GM12801 (cell line): ENCODE results near the gene ARHGEF26.

Experiments used
- CTCF ChIP-seq: IDR thresholded peaks from one replicate; pipeline ENCODE4 v1.5.1; 2011; ENCODE audit warnings: control low read depth; ENCODE audit not compliant: insufficient read length; ENCODE audit errors: extremely low read depth

The ARHGEF26 gene

DNA sequence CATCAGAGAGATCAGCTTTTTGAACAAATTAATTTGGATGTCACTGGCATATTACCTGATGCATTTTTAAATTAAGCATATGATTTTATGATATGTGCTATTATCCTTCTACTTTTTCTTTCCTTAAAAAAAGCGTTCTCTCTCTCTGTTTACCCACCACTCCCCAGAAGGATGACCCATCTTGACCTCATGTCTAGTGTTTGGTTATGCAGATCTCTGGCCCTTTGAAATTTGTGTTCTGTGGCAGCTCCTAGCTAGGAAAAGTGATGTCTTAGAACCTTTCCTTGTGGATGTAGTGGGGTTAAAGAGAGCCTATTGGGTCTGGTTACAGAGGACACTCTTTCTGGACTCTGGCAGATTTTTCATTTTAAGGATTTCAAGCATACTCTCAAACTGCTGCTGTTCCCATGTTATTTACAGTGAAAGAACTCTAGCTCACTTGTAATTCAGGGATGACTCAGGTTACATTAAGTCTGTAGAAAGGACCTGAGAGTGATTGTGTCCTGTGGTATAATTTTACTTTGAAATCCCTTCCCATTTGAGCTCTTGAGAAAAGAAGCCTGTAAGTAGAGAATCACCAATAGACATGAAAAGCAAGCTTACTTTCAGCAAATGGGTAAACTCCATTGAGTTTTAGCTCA lies 23.8 kb downstream of the ARHGEF26 start:
- TF ChIP-seq CTCF = no peak

DNA sequence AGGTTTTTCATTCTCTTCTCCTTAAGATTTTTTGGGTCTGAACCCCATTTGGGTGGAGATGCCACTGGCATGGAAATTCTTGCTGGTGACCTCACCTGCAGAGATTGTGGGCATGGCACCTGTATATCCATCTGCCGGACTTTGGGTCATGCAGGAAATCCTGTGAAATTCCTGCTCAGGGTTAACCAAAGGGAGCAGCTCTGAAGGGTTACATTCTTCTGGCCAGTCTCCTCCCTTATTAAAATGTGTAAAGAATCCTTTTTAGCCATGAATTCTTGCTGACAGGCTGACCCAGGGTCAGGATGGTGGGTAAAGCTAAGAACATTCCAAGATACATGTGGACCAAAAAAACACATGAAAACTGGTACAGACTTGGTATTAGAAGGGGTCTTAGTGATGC lies 27.4 kb downstream of the ARHGEF26 start:
- TF ChIP-seq CTCF = no peak

DNA sequence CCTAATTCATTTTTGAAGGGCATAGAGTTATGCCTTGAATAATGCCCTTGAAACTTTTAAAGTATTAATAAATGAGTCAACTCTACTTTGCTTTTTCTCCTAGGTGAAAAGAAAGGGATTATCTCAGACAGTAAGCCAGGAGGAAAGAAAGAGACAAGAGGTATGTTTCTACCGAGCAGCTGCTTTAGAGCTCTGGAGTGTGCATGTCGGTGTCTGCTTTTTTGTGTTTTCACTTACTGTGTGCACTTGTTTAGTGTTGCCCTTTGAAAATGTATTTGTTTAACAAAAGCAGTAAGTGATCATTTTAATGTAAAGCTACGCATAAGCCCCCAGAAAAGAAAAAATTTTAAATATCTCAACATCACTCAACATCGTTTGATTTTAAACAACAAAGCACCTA lies 28.1 kb downstream of the ARHGEF26 start:
- TF ChIP-seq CTCF = no peak

DNA sequence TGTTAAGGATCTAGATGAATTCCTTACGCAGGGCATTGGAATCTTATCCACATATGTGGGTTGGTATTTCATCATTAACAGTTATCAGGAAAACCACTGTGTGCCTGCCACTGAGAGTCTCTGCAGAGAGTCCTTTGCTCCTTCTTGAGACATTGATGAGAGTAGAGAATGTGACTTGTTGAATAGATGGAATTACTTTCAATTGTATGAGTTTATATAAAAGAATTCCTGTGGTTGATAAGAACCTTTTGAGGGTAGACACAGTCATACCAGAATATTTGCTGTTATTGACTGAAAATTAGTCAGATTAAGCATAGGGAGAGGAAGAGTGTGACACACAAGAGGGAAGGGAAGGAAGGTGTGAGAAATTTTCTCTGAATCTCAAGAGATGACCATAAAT lies 30.8 kb downstream of the ARHGEF26 start:
- TF ChIP-seq CTCF = no peak

DNA sequence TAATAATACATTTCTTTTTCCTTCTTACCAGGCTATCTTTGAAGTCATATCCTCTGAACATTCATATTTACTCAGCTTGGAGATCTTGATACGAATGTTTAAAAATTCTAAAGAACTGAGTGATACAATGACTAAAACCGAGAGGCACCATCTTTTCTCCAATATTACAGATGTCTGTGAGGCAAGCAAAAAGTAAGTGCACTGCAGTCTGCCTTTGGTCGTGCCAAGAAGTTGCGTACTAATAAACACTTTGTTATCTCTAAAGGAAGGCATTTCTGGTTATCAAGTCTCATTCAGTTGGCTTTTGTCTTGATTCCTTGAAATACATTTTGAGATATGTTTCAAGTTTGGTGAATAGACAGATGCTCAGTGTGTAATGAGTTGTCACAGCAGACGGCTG lies 31.6 kb downstream of the ARHGEF26 start:
- no peak for TF ChIP-seq CTCF

- TF ChIP-seq CTCF = no peak
Measured at GRCh38 chr3:154156530-154156929, 35.3 kb downstream of the ARHGEF26 start.

DNA sequence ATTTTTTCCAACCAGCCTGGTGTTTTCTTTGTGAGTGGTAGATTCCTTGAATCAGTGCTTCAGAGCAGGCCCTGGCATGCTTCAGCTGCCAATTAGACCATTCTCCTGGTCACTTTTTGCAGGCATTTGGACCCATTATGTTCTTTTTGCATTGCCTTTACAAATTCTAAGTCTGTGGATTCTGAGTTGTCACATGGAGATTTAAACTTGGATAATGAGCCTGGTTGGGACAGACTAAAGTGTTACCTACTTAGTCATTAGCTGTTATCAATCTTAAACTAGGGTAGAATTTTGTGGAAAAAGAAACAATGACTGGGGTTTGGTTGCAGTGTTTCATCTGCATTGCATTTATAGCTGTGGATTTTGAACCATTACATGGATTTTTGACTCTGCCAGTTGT lies 40.6 kb downstream of the ARHGEF26 start:
- TF ChIP-seq CTCF = no peak
